Panc1 (cell line): ENCODE data around the gene SRGAP3. TPM values are rescaled to one million over a fixed set of nuclear protein-coding genes. Genes with fewer than 3 reads are reported as not detected.

Experiments used
- ATAC-seq: fragments of 200-7000 bp; cut with Tn5 transposase; 2 replicates; pipeline ENCODE4 v1.9.1; 2020; ENCODE audit warnings: mild to moderate bottlenecking, moderate library complexity
- BruUV-seq: library from RNA; stranded (reverse); fragments of 400-500 nt; replicated peaks from 2 replicates; lab custom pipeline; 2021; lab: Mats Ljungman, UMichigan
- CTCF ChIA-PET: fragments of 300-600 bp; sonication (Branson Sonifier 250); formaldehyde crosslinking; loops from one replicate; lab custom pipeline; 2022; ENCODE audit warnings: antibody characterized with exemption; lab: Charles Lee
- POLR2A ChIA-PET: fragments of 300-600 bp; sonication (Branson Sonifier 250); formaldehyde crosslinking; loops from one replicate; lab custom pipeline; 2022; ENCODE audit warnings: antibody characterized with exemption; lab: Charles Lee
- DNase-seq: peaks from one replicate; pipeline ENCODE4 v3.0.0-alpha.2; 2010; ENCODE audit warnings: low read depth, low spot score
- H3K27ac ChIP-seq: 2 replicates; pipeline ENCODE4 v1.5.1; 2011; ENCODE audit warnings: mild to moderate bottlenecking, low read length, inconsistent platforms
- H3K27me3 ChIP-seq: fragments of 200-500 bp; sonication (Bioruptor generic); 2 replicates; pipeline ENCODE4 v1.6.0; 2014; ENCODE audit warnings: low read length, inconsistent platforms; ENCODE audit not compliant: control insufficient read depth, insufficient read depth
- H3K36me3 ChIP-seq: fragments of 200-500 bp; sonication (Bioruptor generic); 2 replicates; pipeline ENCODE4 v1.5.1; 2014; ENCODE audit warnings: inconsistent platforms, mild to moderate bottlenecking, low read length, moderate library complexity; ENCODE audit not compliant: control insufficient read depth, insufficient read depth
- H3K4me1 ChIP-seq: 2 replicates; pipeline ENCODE4 v1.5.1; 2011; ENCODE audit warnings: inconsistent platforms, mild to moderate bottlenecking, low read length, moderate library complexity; ENCODE audit not compliant: control insufficient read depth, insufficient read depth
- H3K4me3 ChIP-seq, 2 experiments: 2 replicates each; pipeline ENCODE4 v1.5.1; 2011 to 2012; ENCODE audit warnings: low read depth in 2 of 2, low read length in 2 of 2, mild to moderate bottlenecking in 2 of 2, inconsistent platforms in 1 of 2, moderate library complexity in 1 of 2
- H3K9me3 ChIP-seq: fragments of 200-500 bp; sonication (Bioruptor generic); 2 replicates; pipeline ENCODE4 v1.5.1; 2014; ENCODE audit warnings: low read depth, mild to moderate bottlenecking, inconsistent platforms, low read length, moderate library complexity; ENCODE audit not compliant: control insufficient read depth, insufficient read depth
- CTCF ChIP-seq: fragments of 450-650 bp; IDR thresholded peaks from 2 replicates; pipeline ENCODE4 v1.5.1; 2017; ENCODE audit warnings: mild to moderate bottlenecking
- POLR2AphosphoS5 ChIP-seq: IDR thresholded peaks from 2 replicates; pipeline ENCODE4 v1.6.1; 2012; ENCODE audit warnings: mild to moderate bottlenecking, low read depth, low read length, moderate library complexity
- REST ChIP-seq, 2 experiments: IDR thresholded peaks; 2 replicates each; pipeline ENCODE4 v1.6.1; 2011 to 2012; ENCODE audit warnings: low read depth in 2 of 2, control low read depth in 1 of 2, low read length in 1 of 2, mild to moderate bottlenecking in 1 of 2, moderate library complexity in 1 of 2; ENCODE audit not compliant: insufficient read depth in 1 of 2
- SIN3A ChIP-seq: IDR thresholded peaks from 2 replicates; pipeline ENCODE4 v1.6.1; 2012; ENCODE audit warnings: low read depth, mild to moderate bottlenecking, low read length, moderate library complexity, borderline replicate concordance; ENCODE audit not compliant: insufficient read depth
- TCF7L2 ChIP-seq: IDR thresholded peaks from 2 replicates; pipeline ENCODE4 v1.6.1; 2011; ENCODE audit warnings: mild to moderate bottlenecking, low read depth, low read length, inconsistent platforms
- in situ Hi-C: cut with HindIII; loops from 2 replicates; pipeline ENCODE4 v1.10.0; 2016; ENCODE audit warnings: low sequenced_read_pairs, low pct_unique_long_range_greater_than_20kb
- intact Hi-C: fragments of 100-400 bp; cut with micrococcal nuclease; formaldehyde crosslinking; loops from one replicate; pipeline ENCODE4 v1.10.0; 2022; ENCODE audit not compliant: unreplicated experiment
- total RNA-seq: library from RNA; stranded (reverse); gene quantifications from one replicate; pipeline ENCODE4 v1.2.1, GENCODE V29; 2021; ENCODE audit not compliant: unreplicated experiment

SRGAP3 gene
- total RNA-seq, 1 experiment from 2014 or later: 0.82 TPM

GRCh38 chr3:9163289-9163688 lies 86.2 kb downstream of the SRGAP3 start:
- no peak for ATAC-seq
- no peak overlapping the region for H3K27ac ChIP-seq
- DNase-seq: no peak
- no peak overlapping the region for H3K4me3 ChIP-seq
- TF ChIP-seq REST (IDR thresholded peaks at IDR 0.05; ENCODE audit: insufficient read depth in 1 of 2, low read depth in 2 of 2, low read length in 1 of 2) (no peak), CTCF (no peak), TCF7L2 (no peak), POLR2AphosphoS5 (no peak), SIN3A (no peak)
- no peaks in the 10 kb centered on the region for H3K27me3 ChIP-seq
- intact Hi-C loops: no loop called here
- H3K36me3 ChIP-seq: no peaks in the 10 kb centered on the region
- H3K4me1 ChIP-seq: no peaks in the 10 kb centered on the region
- BruUV-seq: no TSS peak
- in situ Hi-C loops: no loop called here
- ChIA-PET POLR2A (no interaction called here), CTCF (no interaction called here)
- no peaks in the 10 kb centered on the region for H3K9me3 ChIP-seq

GRCh38 chr3:9161811-9162210 lies 87.6 kb downstream of the SRGAP3 start:
- no peaks in the 10 kb centered on the region for H3K9me3 ChIP-seq
- no TSS peak for BruUV-seq
- ChIA-PET CTCF (no interaction called here), POLR2A (interaction anchor here (0.6 kb wide), 1 partner anchor 13 kb away, joined by 4 read pairs; no protein-coding TSS in a partner anchor)
- in situ Hi-C loops (no loop called here), intact Hi-C loops (no loop called here)
- H3K27me3 ChIP-seq: no peaks in the 10 kb centered on the region
- TF ChIP-seq SIN3A: no peak
- no peak for TF ChIP-seq POLR2AphosphoS5
- TF ChIP-seq TCF7L2: no peak
- TF ChIP-seq REST (IDR thresholded peaks at IDR 0.05; ENCODE audit: insufficient read depth in 1 of 2, low read depth in 2 of 2, low read length in 1 of 2): no peak
- no peak for TF ChIP-seq CTCF
- no peaks in the 10 kb centered on the region for H3K36me3 ChIP-seq
- ATAC-seq: no peak
- no peak overlapping the region for H3K4me3 ChIP-seq
- no peaks in the 10 kb centered on the region for H3K4me1 ChIP-seq
- DNase-seq: no peak
- H3K27ac ChIP-seq: no peak overlapping the region
